MM.1S (cell line): ENCODE results near the gene HOXA13.

Source experiments
- DNase-seq: peaks from one replicate; pipeline ENCODE4 v3.0.0-alpha.2; 2015
- H2AFZ ChIP-seq: fragments of 300-600 bp; sonication (generic); 2 replicates; pipeline ENCODE4 v1.6.0; 2016; ENCODE audit warnings: antibody characterized with exemption, low read length
- H3F3A ChIP-seq: fragments of 300-600 bp; sonication (generic); 2 replicates; pipeline ENCODE4 v1.6.1; 2016; ENCODE audit warnings: mild to moderate bottlenecking, antibody characterized with exemption, low read length, moderate library complexity, mixed read lengths; ENCODE audit not compliant: insufficient read depth
- H3K27ac ChIP-seq: fragments of 300-600 bp; sonication (generic); 2 replicates; pipeline ENCODE4 v1.5.1; 2016; ENCODE audit warnings: mild to moderate bottlenecking, low read length
- H3K27me3 ChIP-seq: fragments of 300-600 bp; sonication (generic); replicated peaks from 2 replicates; pipeline ENCODE4 v1.6.0; 2016; ENCODE audit warnings: low read length; ENCODE audit not compliant: insufficient read depth
- H3K36me3 ChIP-seq: fragments of 300-600 bp; sonication (generic); replicated peaks from 2 replicates; pipeline ENCODE4 v1.6.1; 2016; ENCODE audit warnings: mild to moderate bottlenecking, low read length, mixed read lengths; ENCODE audit not compliant: insufficient read depth
- H3K4me1 ChIP-seq: fragments of 300-600 bp; sonication (generic); 2 replicates; pipeline ENCODE4 v1.6.1; 2016; ENCODE audit warnings: low read length, mixed read lengths
- H3K4me2 ChIP-seq: fragments of 300-600 bp; sonication (generic); 2 replicates; pipeline ENCODE4 v1.6.0; 2016; ENCODE audit warnings: low read depth, low read length
- H3K4me3 ChIP-seq: fragments of 300-600 bp; sonication (generic); 2 replicates; pipeline ENCODE4 v1.5.1; 2016; ENCODE audit warnings: low read length, mixed read lengths
- H3K79me2 ChIP-seq: fragments of 300-600 bp; sonication (generic); 2 replicates; pipeline ENCODE4 v1.6.1; 2016; ENCODE audit warnings: mixed run types, low read length, mixed read lengths
- H3K9ac ChIP-seq: fragments of 300-600 bp; sonication (generic); 2 replicates; pipeline ENCODE4 v1.6.1; 2016; ENCODE audit warnings: low read length, mixed read lengths
- H3K9me2 ChIP-seq: fragments of 300-600 bp; sonication (generic); replicated peaks from 2 replicates; pipeline ENCODE4 v1.6.1; 2016; ENCODE audit warnings: mild to moderate bottlenecking, low read length, mixed read lengths; ENCODE audit not compliant: insufficient read depth
- H3K9me3 ChIP-seq: fragments of 300-600 bp; sonication (generic); replicated peaks from 2 replicates; pipeline ENCODE4 v1.6.1; 2016; ENCODE audit warnings: mild to moderate bottlenecking, low read length, mixed read lengths; ENCODE audit not compliant: insufficient read depth
- H4K20me1 ChIP-seq: fragments of 300-600 bp; sonication (generic); 2 replicates; pipeline ENCODE4 v1.6.1; 2016; ENCODE audit warnings: mild to moderate bottlenecking, low read length, moderate library complexity, mixed read lengths; ENCODE audit not compliant: insufficient read depth
- EZH2 ChIP-seq: fragments of 300-600 bp; sonication (generic); optimal IDR thresholded peaks from 2 replicates; pipeline ENCODE3; 2017; ENCODE audit warnings: low read depth, mild to moderate bottlenecking, antibody characterized with exemption, low read length, mixed read lengths
- EZH2phosphoT487 ChIP-seq: fragments of 300-600 bp; sonication (generic); IDR thresholded peaks from 2 replicates; pipeline ENCODE4 v1.6.1; 2018; ENCODE audit warnings: antibody characterized with exemption, low read length
- TF ChIP-seq, protein P1 (sequence below): fragments of 300-600 bp; sonication (generic); IDR thresholded peaks from 2 replicates; pipeline ENCODE4 v1.5.1; 2016; ENCODE audit warnings: antibody characterized with exemption, low read length, mixed read lengths

HOXA13 gene

DNA sequence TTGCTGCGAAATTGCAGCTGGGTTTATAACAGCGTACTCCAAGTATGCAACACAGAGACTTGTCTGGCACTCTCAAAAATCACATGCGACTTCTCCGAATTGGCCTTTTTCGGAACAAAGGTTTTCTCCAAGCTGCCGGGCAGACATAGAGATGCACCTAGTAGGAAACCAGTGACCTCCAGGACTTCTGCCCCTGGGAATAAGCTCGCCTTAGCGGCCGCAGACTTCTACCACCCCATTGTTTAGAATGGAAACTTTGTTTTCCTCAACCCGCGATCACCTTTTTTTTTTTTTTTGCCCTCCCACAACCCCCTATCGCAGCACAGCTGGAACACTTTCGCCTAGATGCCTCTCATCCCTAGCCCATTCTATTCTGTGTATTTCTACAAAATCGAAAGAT, 20.9 kb downstream of the HOXA13 start:
- H3K4me1 ChIP-seq: no peaks in the 10 kb centered on the region
- H3K4me3 ChIP-seq: no peak overlapping the region
- no peak overlapping the region for H3K9ac ChIP-seq
- no peaks in the 10 kb centered on the region for H3K79me2 ChIP-seq
- no peaks in the 10 kb centered on the region for H3F3A ChIP-seq
- peaks cover 62% of the 10 kb centered on the region for H3K27me3 ChIP-seq
- no peak for DNase-seq
- no peak overlapping the region for H3K4me2 ChIP-seq
- H4K20me1 ChIP-seq: no peaks in the 10 kb centered on the region
- no peaks in the 10 kb centered on the region for H3K9me3 ChIP-seq
- no peaks in the 10 kb centered on the region for H3K9me2 ChIP-seq
- no peak overlapping the region for H2AFZ ChIP-seq
- H3K27ac ChIP-seq: no peak overlapping the region
- no peak for TF ChIP-seq EZH2phosphoT487
- no peak for TF ChIP-seq EZH2
- TF ChIP-seq, protein P1, sequence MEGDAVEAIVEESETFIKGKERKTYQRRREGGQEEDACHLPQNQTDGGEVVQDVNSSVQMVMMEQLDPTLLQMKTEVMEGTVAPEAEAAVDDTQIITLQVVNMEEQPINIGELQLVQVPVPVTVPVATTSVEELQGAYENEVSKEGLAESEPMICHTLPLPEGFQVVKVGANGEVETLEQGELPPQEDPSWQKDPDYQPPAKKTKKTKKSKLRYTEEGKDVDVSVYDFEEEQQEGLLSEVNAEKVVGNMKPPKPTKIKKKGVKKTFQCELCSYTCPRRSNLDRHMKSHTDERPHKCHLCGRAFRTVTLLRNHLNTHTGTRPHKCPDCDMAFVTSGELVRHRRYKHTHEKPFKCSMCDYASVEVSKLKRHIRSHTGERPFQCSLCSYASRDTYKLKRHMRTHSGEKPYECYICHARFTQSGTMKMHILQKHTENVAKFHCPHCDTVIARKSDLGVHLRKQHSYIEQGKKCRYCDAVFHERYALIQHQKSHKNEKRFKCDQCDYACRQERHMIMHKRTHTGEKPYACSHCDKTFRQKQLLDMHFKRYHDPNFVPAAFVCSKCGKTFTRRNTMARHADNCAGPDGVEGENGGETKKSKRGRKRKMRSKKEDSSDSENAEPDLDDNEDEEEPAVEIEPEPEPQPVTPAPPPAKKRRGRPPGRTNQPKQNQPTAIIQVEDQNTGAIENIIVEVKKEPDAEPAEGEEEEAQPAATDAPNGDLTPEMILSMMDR: no peak
- no peaks in the 10 kb centered on the region for H3K36me3 ChIP-seq

DNA sequence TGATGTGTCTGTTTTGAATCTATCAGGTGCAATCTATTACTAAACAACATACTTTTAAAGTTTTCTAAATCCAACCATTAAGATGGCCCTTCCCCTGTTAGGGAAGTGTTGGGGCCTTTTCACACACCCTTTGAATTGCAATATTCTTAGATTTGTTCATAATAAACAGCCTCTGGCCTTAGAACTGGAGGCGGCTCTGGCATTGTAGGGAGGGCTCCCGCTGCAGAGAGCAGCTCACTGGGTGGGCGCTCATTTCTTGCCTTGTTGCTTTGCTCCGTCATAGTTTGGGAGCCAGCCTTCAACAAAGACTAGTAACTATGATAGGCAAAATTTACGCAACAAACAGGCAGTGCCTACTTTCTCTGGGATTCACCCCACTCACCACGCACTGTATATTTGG, 21.5 kb downstream of the HOXA13 start:
- H3F3A ChIP-seq: no peaks in the 10 kb centered on the region
- no peaks in the 10 kb centered on the region for H3K4me1 ChIP-seq
- H3K9me3 ChIP-seq: no peaks in the 10 kb centered on the region
- no peaks in the 10 kb centered on the region for H4K20me1 ChIP-seq
- H3K36me3 ChIP-seq: no peaks in the 10 kb centered on the region
- H3K9ac ChIP-seq: no peak overlapping the region
- no peaks in the 10 kb centered on the region for H3K9me2 ChIP-seq
- DNase-seq: no peak
- H3K79me2 ChIP-seq: no peaks in the 10 kb centered on the region
- no peak overlapping the region for H2AFZ ChIP-seq
- TF ChIP-seq EZH2: no peak
- no peak for TF ChIP-seq EZH2phosphoT487
- TF ChIP-seq, protein P1: no peak
- no peak overlapping the region for H3K4me3 ChIP-seq
- no peak overlapping the region for H3K4me2 ChIP-seq
- peaks cover 62% of the 10 kb centered on the region for H3K27me3 ChIP-seq
- H3K27ac ChIP-seq: no peak overlapping the region

DNA sequence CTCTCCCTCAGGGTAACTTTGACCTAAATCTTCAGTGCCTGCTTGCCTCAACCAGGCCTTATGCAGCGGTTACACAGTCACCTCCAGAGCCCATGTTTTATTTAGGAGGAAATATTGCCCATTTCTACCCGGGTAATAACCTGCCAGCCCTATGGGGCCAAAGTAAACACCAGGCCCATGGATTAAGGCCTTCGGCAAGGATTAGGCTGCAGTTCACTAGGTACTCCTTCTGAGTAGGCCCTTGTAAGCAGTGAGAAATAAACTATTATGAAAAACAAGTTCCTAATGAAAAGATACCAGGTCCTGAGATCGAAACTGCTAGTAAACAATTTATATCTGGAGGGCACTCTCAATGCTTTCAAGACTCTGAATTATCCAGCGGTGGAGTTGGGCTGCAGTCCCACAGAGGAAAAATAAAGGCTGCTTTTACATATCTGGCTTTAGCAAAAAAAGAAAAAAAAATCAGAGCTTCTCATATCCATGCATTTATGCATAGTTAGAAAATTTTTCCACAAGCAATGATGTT, 22.0 kb downstream of the HOXA13 start:
- Histone ChIP-seq H3K4me1 (0 out of 2 replicates have a peak, but pooled peaks cover under 1% of the 10 kb centered on the region), H3K36me3 (no peaks in the 10 kb centered on the region), H2AFZ (no peak overlapping the region), H3K4me3 (no peak overlapping the region), H4K20me1 (no peaks in the 10 kb centered on the region), H3K9ac (no peak overlapping the region), H3K9me3 (no peaks in the 10 kb centered on the region), H3K79me2 (no peaks in the 10 kb centered on the region), H3K27me3 (peaks cover 62% of the 10 kb centered on the region), H3K4me2 (no peak overlapping the region), H3F3A (no peaks in the 10 kb centered on the region), H3K27ac (no peak overlapping the region), H3K9me2 (no peaks in the 10 kb centered on the region)
- DNase-seq: no peak
- TF ChIP-seq EZH2phosphoT487 (no peak), EZH2 (no peak)
- TF ChIP-seq, protein P1: no peak
